Gastroesophageal sphincter (tissue), 3 donors: ENCODE results near the gene VSIG8.

Source experiments
- POLR2A ChIP-seq, 2 donors: fragments of 450-650 bp; IDR thresholded peaks; one replicate each; pipeline ENCODE4 v1.6.1; 2017; ENCODE audit warnings: antibody characterized with exemption in 2 of 2, mild to moderate bottlenecking in 2 of 2, moderate library complexity in 1 of 2
- POLR2AphosphoS5 ChIP-seq: sonication (generic); formaldehyde crosslinking; IDR thresholded peaks from one replicate; pipeline ENCODE4 v1.6.1; 2017; ENCODE audit warnings: antibody characterized with exemption
- TF ChIP-seq, protein P1 (sequence below), 4 experiments: fragments of 200-600 bp in 2 of 4; fragments of 450-650 bp in 2 of 4; sonication (generic) in 1 of 4; IDR thresholded peaks; one replicate each; pipeline ENCODE4 v1.5.1; 2017 to 2019; ENCODE audit warnings: antibody characterized with exemption in 4 of 4, mild to moderate bottlenecking in 2 of 4, moderate library complexity in 2 of 4

GRCh38 chr1:159804924-159805323 is 57.5 kb downstream of the VSIG8 start:
- TF ChIP-seq POLR2A (IDR thresholded peaks at IDR 0.05) (no peak), POLR2AphosphoS5 (no peak)
- TF ChIP-seq, protein P1, sequence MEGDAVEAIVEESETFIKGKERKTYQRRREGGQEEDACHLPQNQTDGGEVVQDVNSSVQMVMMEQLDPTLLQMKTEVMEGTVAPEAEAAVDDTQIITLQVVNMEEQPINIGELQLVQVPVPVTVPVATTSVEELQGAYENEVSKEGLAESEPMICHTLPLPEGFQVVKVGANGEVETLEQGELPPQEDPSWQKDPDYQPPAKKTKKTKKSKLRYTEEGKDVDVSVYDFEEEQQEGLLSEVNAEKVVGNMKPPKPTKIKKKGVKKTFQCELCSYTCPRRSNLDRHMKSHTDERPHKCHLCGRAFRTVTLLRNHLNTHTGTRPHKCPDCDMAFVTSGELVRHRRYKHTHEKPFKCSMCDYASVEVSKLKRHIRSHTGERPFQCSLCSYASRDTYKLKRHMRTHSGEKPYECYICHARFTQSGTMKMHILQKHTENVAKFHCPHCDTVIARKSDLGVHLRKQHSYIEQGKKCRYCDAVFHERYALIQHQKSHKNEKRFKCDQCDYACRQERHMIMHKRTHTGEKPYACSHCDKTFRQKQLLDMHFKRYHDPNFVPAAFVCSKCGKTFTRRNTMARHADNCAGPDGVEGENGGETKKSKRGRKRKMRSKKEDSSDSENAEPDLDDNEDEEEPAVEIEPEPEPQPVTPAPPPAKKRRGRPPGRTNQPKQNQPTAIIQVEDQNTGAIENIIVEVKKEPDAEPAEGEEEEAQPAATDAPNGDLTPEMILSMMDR (IDR thresholded peaks at IDR 0.05) = no peak
